HG02852 (cell line): ENCODE results near the gene EIF4A2.

Experiments
- ATAC-seq: cut with Tn5 transposase; IDR thresholded peaks from one replicate; pipeline ENCODE4 v1.9.1; 2021; ENCODE audit warnings: mild to moderate bottlenecking, moderate library complexity; ENCODE audit not compliant: unreplicated experiment

Gene EIF4A2

GRCh38 chr3:186783058-186783730 lies at the start of gene EIF4A2:
EIF4A2 (plus strand) TSS chr3:186783577; CDS start chr3:186783611, 34 bp downstream.
- ATAC-seq: peak; percentile 61

GRCh38 chr3:186742618-186743380 lies 40.6 kb upstream of the EIF4A2 start:
- no peak for ATAC-seq

DNA sequence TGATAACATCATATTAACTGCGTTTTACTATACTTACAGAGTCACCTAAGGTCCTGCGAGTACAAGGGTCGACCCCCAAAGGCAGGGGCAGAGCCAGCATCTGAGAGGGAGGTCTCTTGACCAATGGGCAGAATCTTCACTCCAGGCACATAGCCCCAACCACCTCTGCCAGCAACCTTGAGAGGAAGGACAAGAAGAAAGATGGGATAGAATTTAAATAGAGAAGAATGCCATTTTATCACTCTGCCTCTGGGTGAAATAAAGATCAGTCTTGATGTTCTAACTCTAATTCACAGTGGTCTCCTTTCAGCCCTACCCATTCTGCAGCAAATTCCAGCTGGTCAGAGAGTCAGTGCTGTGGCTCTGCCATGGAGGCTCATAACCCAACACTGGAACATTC lies 39.7 kb upstream of the EIF4A2 start:
- no peak for ATAC-seq

DNA sequence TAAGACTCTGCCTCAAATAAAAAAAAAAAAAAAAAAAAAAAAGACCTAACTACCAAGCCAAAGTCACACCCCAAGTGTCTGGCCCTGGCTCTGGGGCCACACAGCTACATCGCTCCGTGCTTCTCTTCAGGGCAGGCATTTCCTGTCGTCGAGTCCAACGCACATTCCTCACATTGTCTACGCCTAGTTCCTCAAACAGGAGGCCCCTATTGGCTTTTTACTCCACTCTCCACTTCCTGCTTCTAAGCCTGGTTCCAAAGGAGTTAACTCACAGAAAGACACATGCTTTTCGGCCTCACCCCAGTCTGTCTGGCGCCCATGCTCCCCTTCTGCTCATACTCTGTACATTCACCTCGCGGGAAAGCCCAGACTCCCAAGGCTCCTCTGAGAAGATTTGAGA lies 37.4 kb upstream of the EIF4A2 start:
- ATAC-seq: no peak

- ATAC-seq: no peak
Measured at GRCh38 chr3:186750316-186750715, 33.1 kb upstream of the EIF4A2 start.

DNA sequence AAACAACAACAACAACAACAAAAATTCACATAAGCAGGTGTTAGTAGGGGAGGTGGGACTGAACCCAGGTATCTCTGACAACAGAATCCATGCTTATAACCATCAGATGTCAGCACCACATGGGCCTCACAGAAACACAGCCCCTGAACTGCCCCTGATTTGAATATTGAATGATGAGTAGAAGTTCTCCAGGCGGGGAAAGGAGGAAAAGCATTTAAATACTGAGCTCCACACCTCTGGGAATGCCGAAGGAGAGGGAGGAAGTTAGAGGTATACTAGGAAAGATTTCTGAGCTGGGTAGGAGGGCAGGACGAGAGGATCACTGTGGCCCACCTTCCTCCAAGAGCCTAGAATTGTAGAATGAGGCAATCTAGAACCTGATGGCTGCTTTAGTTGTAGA lies 31.9 kb upstream of the EIF4A2 start:
- ATAC-seq: no peak

DNA sequence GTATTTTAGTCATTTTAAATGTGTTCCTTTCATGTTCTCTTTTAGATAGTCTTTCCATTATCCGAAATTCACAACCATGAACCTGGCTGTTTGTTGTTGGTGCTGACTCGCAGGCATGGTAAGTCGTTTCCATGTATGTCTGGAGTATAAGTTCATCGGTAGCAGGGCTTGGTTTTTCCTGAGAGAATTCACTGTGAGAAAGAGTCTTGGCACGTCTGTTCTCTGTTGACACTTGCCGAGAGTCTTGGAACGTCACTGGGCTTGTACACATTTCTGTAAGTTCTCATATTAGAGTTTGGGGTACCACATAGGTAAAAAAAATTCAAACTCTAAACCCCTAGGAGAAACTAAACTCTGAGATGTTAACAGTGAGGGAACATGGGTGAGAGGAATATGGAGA lies 29.4 kb upstream of the EIF4A2 start:
- ATAC-seq: no peak

- no peak for ATAC-seq
Measured at GRCh38 chr3:186754871-186755270, 28.5 kb upstream of the EIF4A2 start.

DNA sequence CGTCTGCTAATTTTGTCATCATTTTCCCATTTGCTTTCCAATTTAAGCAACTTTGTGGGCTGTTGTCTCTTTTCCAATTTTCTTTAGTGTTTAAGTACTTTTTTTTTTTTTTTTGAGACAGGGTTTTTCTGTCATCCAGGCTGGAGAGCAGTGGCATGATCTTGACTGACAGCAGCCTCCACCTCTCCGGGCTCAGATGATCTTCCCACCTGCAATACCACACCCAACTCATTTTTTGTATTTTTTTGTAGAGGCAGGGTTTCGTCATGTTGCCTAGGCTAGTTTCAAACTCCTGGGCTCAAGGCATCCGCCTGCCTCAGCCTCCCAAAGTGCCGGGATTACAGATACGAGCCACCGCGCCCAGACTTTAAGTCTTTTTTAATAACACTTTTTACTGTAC lies 26.2 kb upstream of the EIF4A2 start:
- no peak for ATAC-seq

- ATAC-seq: no peak
Measured at GRCh38 chr3:186757686-186758220, 25.6 kb upstream of the EIF4A2 start.

DNA sequence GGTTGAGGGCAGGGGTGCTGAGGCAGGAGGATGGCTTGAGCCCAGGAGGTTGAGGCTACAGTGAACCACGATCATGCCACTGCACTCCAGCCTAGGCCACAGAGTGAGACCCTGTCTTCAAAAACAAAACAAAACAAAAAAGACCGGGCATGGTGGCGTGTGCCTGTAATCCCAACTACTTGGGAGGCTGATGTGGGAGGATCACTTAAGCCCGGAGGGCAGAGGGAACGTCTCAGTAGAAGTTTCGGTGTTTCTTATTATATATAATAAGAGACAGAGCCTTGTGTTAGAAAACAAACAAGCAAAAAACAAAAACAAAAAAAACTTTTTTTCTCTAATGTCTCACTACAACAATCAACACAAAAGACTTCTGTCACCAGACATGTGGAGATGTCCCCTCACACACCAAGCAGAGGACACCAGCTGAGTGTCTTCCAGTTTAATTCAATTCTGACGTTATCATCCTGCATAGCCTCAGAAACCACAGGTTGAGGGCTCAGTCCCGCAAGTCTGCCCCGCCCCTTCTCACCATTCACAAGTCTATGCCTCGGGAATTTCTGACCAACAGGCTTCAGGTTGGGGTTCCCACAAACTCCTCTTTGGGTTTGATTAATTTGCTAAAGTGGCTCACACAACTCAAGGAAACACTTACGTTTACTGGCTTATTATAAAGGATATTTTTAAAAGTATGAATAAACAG lies 24.0 kb upstream of the EIF4A2 start:
- ATAC-seq: no peak

GRCh38 chr3:186760141-186760833 lies 23.1 kb upstream of the EIF4A2 start:
- ATAC-seq: no peak

DNA sequence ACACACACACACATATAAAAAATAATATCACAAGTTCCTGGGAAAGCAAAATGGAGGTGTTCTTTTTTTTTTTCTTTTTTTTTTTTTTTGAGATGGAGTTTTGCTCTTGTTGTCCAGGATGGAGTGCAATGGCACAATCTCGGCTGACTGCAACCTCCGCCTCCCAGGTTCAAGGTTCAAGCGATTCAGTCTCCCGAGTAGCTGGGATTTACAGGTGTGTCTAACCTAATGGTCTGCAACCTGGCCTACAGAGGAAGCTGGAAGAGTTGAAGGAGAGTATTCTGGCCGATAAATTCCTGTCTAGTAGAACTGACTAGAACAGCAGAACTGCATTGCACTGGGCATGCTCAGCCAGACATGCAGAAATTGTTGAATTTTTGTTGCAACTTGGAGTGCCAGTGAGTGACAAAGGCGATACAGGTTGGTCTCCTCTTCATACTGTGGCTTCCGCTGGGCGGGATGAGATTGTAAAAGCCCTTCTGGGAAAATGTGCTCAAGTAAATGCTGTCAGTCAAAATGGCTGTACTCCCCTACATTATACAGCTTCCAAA lies 22.4 kb upstream of the EIF4A2 start:
- no peak for ATAC-seq

DNA sequence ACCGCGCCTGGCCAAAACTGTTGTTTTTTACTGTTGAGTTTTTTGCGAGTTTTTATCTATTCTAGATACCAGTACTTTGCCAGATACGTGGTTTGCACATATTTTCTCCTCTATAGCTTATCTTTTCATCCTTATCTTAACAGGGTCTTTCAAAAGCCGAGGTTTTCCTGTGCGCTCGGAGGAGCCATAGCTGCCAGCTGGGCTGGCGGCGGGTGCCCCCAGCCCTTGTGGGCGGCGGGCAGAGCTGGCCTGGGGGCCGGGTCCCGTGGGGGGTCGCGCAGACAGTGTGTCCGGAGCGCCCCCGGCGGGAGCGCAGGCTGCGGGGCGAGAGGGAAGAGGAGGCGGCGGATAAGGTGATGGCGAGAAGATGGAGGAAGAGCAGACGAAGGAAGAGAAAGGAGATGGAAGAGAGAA lies 11.1 kb upstream of the EIF4A2 start:
- ATAC-seq: peak; percentile 32

- ATAC-seq: peak; percentile 93
Measured at GRCh38 chr3:186772701-186773417, 10.5 kb upstream of the EIF4A2 start.

DNA sequence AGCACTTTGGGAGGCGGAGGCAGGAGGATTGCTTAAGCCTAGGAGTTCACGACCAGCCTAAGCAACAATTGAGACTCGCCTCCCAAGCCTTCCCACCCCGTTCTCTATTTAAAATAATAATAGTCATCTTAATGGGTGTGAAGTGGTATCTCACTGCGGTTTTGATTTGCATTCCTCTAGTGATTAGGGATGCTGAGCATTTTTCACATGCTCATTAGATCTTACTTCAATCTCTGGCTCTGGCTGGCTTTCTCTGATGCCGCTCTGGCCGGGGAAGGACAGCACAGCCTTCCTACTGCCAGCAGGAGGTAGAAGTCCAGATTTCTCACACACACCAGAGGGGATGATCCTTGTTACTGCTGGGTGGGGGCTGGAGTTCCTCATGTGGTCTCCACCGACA lies 7.4 kb upstream of the EIF4A2 start:
- ATAC-seq: no peak

DNA sequence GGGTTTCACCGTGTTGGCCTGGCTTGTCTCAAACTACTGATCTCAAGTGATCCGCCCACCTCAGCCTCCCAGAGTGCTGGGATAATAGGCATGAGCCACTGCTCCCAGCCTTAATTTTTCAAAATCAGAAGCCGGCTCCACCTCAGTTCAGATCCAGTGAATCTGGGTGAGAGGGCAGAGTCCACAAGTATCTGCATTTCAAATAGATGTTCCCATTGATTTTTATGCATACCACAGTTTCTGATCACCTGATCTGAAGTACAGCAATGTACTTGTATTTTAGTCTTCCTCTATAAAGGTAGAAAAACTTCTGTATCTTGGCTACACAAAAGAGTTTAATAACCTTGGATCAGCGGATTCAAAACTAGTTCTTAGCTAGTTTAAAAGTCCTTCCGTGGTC lies 4.2 kb upstream of the EIF4A2 start:
- ATAC-seq: no peak

DNA sequence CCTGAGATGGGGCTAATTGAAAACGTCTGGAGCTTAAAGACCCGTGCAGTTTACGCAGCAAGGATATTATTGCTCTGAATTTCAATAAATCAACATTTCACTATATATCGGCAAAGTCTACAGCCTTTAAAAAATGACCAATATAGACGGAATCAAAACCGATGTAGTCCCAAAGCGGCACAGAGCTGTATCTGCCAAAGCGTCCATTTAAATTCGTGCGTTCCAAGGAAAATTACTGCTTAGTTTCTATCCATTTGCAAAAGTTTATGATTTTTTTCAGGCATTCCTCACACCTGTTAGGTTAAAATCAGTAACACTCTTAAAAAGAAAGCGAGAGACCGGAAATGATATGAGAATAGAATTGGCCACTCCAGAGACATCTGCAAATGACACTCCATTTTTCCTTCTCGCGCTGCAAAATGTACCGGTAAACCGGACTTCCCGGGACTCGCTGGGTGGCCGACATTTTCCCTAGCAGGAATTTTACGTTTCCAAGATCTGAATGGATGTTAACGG lies 777 bp upstream of the EIF4A2 start:
- peak; percentile 20 for ATAC-seq

GRCh38 chr3:186783731-186784515 lies 546 bp downstream of the EIF4A2 start:
- ATAC-seq: peak; percentile 61
